ENCODE results near the gene FLNC. TPM values are rescaled to one million over a fixed set of nuclear protein-coding genes. Genes with fewer than 3 reads are reported as not detected.
A peak's percentile ranks its signal among the peaks of the same experiment; 100 is the strongest.

Gene FLNC
- total and polyA plus RNA-seq, 9 of the 15 experiments (the other 6 are each of a cell fraction or from before 2014, with no cell fraction given) = 0.90 to 155 (median 28.8) TPM

DNA sequence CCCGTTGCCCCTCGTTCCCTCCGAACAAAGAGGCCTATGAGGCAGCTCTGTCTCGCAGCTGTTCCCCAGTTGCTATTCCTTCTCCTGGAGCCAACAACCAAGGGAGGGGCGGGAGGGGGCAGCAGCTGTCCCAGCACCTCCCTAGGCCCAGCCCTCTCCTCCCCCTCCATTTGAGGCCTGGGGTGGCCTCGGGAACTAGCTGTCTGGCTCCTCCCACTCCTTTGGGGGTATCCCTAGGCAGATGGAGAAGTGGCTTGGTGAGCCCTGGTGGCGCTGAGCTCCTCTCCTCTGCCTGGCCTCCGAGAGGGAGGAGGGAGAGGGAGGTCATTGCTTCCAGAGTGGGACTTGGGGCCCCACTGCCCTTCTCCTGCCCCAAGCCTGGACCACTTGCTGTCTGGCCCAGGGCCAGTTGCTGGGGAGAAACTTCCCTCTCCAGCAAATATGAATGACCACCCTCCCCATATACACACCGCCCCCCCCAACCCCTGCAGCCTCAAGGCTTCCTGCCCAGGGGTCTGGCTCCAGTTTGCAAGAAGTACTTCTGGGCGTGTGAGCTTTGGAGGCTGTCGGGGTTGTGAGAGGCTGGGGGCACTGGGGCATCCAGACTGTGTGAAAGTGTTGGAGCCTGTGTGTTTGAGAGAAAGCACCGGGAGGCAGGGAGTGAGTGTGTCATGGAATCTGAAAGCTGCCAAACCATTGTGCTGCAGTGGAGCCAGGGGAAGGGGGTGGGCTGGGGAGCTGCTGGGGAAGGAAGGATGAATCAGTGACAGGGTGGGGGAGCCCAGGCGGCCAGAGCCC lies 3.1 kb downstream of the FLNC start (continued):
- TF ChIP-seq NUFIP1 (IDR thresholded peaks at IDR 0.05; ENCODE audit: partially characterized antibody) = no peak
- no peak for TF ChIP-seq ZEB2 (IDR thresholded peaks at IDR 0.05)
- TF ChIP-seq, protein P1, sequence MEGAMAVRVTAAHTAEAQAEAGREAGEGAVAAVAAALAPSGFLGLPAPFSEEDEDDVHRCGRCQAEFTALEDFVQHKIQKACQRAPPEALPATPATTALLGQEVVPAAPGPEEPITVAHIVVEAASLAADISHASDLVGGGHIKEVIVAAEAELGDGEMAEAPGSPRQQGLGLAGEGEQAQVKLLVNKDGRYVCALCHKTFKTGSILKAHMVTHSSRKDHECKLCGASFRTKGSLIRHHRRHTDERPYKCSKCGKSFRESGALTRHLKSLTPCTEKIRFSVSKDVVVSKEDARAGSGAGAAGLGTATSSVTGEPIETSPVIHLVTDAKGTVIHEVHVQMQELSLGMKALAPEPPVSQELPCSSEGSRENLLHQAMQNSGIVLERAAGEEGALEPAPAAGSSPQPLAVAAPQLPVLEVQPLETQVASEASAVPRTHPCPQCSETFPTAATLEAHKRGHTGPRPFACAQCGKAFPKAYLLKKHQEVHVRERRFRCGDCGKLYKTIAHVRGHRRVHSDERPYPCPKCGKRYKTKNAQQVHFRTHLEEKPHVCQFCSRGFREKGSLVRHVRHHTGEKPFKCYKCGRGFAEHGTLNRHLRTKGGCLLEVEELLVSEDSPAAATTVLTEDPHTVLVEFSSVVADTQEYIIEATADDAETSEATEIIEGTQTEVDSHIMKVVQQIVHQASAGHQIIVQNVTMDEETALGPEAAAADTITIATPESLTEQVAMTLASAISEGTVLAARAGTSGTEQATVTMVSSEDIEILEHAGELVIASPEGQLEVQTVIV (CRISPR knock-in tag; IDR thresholded peaks at IDR 0.05; ENCODE audit: borderline replicate concordance) = no peak
- TF ChIP-seq EHMT2 (IDR thresholded peaks at IDR 0.05) = no peak
- TF ChIP-seq MEF2A (IDR thresholded peaks at IDR 0.05; ENCODE audit: control insufficient read depth, low read depth, low read length) = no peak
- no peak for TF ChIP-seq KAT2B (IDR thresholded peaks at IDR 0.05; ENCODE audit: low read depth, low read length)
- TF ChIP-seq XRCC4 (IDR thresholded peaks at IDR 0.05; ENCODE audit: extremely low read depth, insufficient read depth, insufficient read length) = no peak
- no peak for TF ChIP-seq ERF (CRISPR knock-in tag; IDR thresholded peaks at IDR 0.05)
- TF ChIP-seq RBM39 (optimal IDR thresholded peaks at IDR 0.05; ENCODE audit: low read depth, low read length) = peak; percentile 19
- TF ChIP-seq ZNF445 (CRISPR knock-in tag; IDR thresholded peaks at IDR 0.05; ENCODE audit: low read depth) = no peak
- no peak for TF ChIP-seq ETV1 (tag; conservative IDR thresholded peaks at IDR 0.05; ENCODE audit: low read depth)
- no peak for TF ChIP-seq HDAC8 (tag; IDR thresholded peaks at IDR 0.05)
- no peak for TF ChIP-seq MTA1 (IDR thresholded peaks at IDR 0.05; ENCODE audit: borderline replicate concordance)
- TF ChIP-seq SNRNP70 (optimal IDR thresholded peaks at IDR 0.05; ENCODE audit: low read depth, low read length) = no peak
- no peak for TF ChIP-seq ZNF586 (CRISPR knock-in tag; conservative IDR thresholded peaks at IDR 0.05)
- no peak for TF ChIP-seq KAT8 (IDR thresholded peaks at IDR 0.05; ENCODE audit: low read depth)
- no peak; a peak in 1 of 4 replicates for TF ChIP-seq SIN3A (IDR thresholded peaks at IDR 0.05; ENCODE audit: borderline replicate concordance in 2 of 2, control insufficient read depth in 1 of 2, low read depth in 2 of 2, low read length in 2 of 2)
- TF ChIP-seq LCOR (CRISPR knock-in tag; IDR thresholded peaks at IDR 0.05) = 0 out of 2 replicates have a peak, but pooled peaks have one; percentile 37
- no peak for TF ChIP-seq ARNT (IDR thresholded peaks at IDR 0.05)
- no peak for TF ChIP-seq SMC3 (conservative IDR thresholded peaks at IDR 0.05; ENCODE audit: insufficient read depth, low read depth, low read length)
- TF ChIP-seq CBFA2T2 (conservative IDR thresholded peaks at IDR 0.05) = no peak
- no peak for TF ChIP-seq TAL1 (IDR thresholded peaks at IDR 0.05)
- no peak for TF ChIP-seq ARHGAP35 (IDR thresholded peaks at IDR 0.05; ENCODE audit: partially characterized antibody)
- no peak for TF ChIP-seq MAFK (IDR thresholded peaks at IDR 0.05; ENCODE audit: low read length)
